ENCODE results near the gene RPL26. TPM values are rescaled to one million over a fixed set of nuclear protein-coding genes. Genes with fewer than 3 reads are reported as not detected.

Gene RPL26
- total RNA-seq, 1 donor from 2014 or later = 1,173 TPM

- intact Hi-C loops (cut with DNase I) = loop anchor here (10.0 kb wide), 1 partner anchor 331 kb away; the partner anchor contains the start of gene CCDC42
- no peak for TF ChIP-seq CTCF (IDR thresholded peaks at IDR 0.05)
- H3K9me3 ChIP-seq = no peaks in the 10 kb centered on the region
- H3K27ac ChIP-seq = no peak overlapping the region
- no peak overlapping the region for H3K4me3 ChIP-seq
- H3K36me3 ChIP-seq = no peaks in the 10 kb centered on the region
- H3K4me1 ChIP-seq = peaks cover 7% of the 10 kb centered on the region
- H3K27me3 ChIP-seq = no peaks in the 10 kb centered on the region
- ATAC-seq (no peak), DNase-seq (no peak)
These were observed 30.3 kb upstream of the RPL26 start for GRCh38 chr17:8413328-8413727.

GRCh38 chr17:8412089-8412488, 29.1 kb upstream of the RPL26 start:
- Histone ChIP-seq H3K27me3 (no peaks in the 10 kb centered on the region), H3K27ac (peak overlapping the region; percentile 5), H3K4me3 (no peak overlapping the region), H3K9me3 (no peaks in the 10 kb centered on the region), H3K4me1 (peaks cover 7% of the 10 kb centered on the region), H3K36me3 (no peaks in the 10 kb centered on the region)
- intact Hi-C loops (cut with DNase I) = loop anchor here (10.0 kb wide), 1 partner anchor 333 kb away; the partner anchor contains the start of gene CCDC42
- ATAC-seq (no peak), DNase-seq (no peak)
- no peak for TF ChIP-seq CTCF (IDR thresholded peaks at IDR 0.05)

GRCh38 chr17:8410883-8411238, 27.9 kb upstream of the RPL26 start:
- intact Hi-C loops (cut with DNase I) = loop anchor here (10.0 kb wide), 1 partner anchor 334 kb away; the partner anchor contains the start of gene CCDC42
- no peaks in the 10 kb centered on the region for H3K36me3 ChIP-seq
- no peak for DNase-seq

GRCh38 chr17:8409966-8410882, 27.2 kb upstream of the RPL26 start:
- intact Hi-C loops (cut with DNase I) = loop anchor here (10.0 kb wide), 1 partner anchor 335 kb away; the partner anchor contains the start of gene CCDC42

More at GRCh38 chr17:8410883-8411238, 27.9 kb upstream of the RPL26 start:
- ATAC-seq = no peak
- peaks cover 7% of the 10 kb centered on the region for H3K4me1 ChIP-seq
- no peaks in the 10 kb centered on the region for H3K27me3 ChIP-seq
- no peaks in the 10 kb centered on the region for H3K9me3 ChIP-seq
- H3K4me3 ChIP-seq = no peak overlapping the region
- no peak overlapping the region for H3K27ac ChIP-seq
- TF ChIP-seq CTCF (IDR thresholded peaks at IDR 0.05) = no peak

GRCh38 chr17:8408371-8408770, 25.4 kb upstream of the RPL26 start:
- Histone ChIP-seq H3K27ac (no peak overlapping the region), H3K4me1 (peaks cover 7% of the 10 kb centered on the region), H3K27me3 (no peaks in the 10 kb centered on the region), H3K9me3 (no peaks in the 10 kb centered on the region), H3K36me3 (no peaks in the 10 kb centered on the region), H3K4me3 (no peak overlapping the region)
- peak; percentile 52 for ATAC-seq
- DNase-seq = no peak
- TF ChIP-seq CTCF (IDR thresholded peaks at IDR 0.05) = no peak
- intact Hi-C loops (cut with DNase I) = no loop called here

More at GRCh38 chr17:8409966-8410882, 27.2 kb upstream of the RPL26 start:
- Histone ChIP-seq H3K4me3 (no peak overlapping the region), H3K27me3 (no peaks in the 10 kb centered on the region), H3K36me3 (no peaks in the 10 kb centered on the region), H3K4me1 (peaks cover 7% of the 10 kb centered on the region), H3K27ac (no peak overlapping the region), H3K9me3 (no peaks in the 10 kb centered on the region)
- DNase-seq = peak; percentile 91
- peak; percentile 90 for TF ChIP-seq CTCF (IDR thresholded peaks at IDR 0.05)
- peak; percentile 94 for ATAC-seq

All from upper lobe of right lung (tissue), 1 donor.